ENCODE results near the gene BSPRY. TPM values are rescaled to one million over a fixed set of nuclear protein-coding genes. Genes with fewer than 3 reads are reported as not detected.

The BSPRY gene
- total RNA-seq, 1 donor from 2014 or later: not detected

DNA sequence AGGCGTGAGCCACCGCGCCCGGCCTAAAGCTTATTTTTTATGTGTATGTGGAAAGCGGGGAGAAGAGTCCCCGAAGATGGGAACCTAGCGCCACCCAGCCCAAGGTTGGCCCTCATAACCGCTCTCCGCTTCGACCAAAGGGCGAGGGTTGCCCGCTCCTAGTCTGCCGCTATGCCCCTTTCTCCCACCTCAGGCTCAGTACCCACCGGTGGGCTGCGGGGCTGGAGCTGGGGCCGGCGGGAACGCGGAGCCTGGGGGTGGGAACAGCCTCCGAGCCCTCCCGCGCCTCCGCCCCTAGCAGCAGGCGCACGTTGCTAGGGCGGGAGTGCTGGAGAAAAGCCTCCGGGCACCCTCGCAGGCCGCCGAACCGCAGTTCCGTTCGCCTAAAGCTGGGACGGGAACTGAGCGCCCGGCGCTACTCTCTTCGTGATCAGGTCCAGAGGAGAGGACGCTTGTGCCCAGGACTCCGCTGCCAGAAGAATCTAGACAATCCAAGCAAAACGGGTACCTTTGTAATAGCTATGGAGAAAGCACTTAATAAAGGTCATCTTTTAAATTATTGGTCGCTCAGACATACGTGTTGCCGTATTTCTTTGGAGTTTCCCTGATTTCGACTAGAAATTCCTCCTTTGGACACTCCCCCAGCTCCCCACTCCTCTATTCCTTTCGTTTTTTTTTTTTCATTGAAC lies 9.2 kb upstream of the BSPRY start, which contains the start of gene WDR31:
WDR31 (minus strand) TSS at position 265 of the 689 bp plus-strand sequence. CDS start 8,253 bp downstream, outside the sequence.
- Mint-ChIP-seq H3K36me3 (ENCODE audit: low read depth) (no peaks in the 10 kb centered on the region), H3K4me1 (ENCODE audit: low read depth) (peaks cover 27% of the 10 kb centered on the region), H3K9me3 (ENCODE audit: low read depth) (no peaks in the 10 kb centered on the region), H3K27me3 (ENCODE audit: low read depth) (no peaks in the 10 kb centered on the region), H3K27ac (ENCODE audit: unreplicated experiment) (peak within 1 kb of the TSS; percentile 88), H3K4me3 (ENCODE audit: unreplicated experiment) (peak within 1 kb of the TSS; percentile 81)
- TF ChIP-seq, protein P1, sequence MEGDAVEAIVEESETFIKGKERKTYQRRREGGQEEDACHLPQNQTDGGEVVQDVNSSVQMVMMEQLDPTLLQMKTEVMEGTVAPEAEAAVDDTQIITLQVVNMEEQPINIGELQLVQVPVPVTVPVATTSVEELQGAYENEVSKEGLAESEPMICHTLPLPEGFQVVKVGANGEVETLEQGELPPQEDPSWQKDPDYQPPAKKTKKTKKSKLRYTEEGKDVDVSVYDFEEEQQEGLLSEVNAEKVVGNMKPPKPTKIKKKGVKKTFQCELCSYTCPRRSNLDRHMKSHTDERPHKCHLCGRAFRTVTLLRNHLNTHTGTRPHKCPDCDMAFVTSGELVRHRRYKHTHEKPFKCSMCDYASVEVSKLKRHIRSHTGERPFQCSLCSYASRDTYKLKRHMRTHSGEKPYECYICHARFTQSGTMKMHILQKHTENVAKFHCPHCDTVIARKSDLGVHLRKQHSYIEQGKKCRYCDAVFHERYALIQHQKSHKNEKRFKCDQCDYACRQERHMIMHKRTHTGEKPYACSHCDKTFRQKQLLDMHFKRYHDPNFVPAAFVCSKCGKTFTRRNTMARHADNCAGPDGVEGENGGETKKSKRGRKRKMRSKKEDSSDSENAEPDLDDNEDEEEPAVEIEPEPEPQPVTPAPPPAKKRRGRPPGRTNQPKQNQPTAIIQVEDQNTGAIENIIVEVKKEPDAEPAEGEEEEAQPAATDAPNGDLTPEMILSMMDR (IDR thresholded peaks at IDR 0.05): peak; percentile 43
- peak; percentile 96 for DNase-seq (ENCODE audit: low spot score)

GRCh38 chr9:113341712-113342410 lies 7.5 kb upstream of the BSPRY start:
- no peak for DNase-seq (ENCODE audit: low spot score)

GRCh38 chr9:113343732-113344231 lies 5.6 kb upstream of the BSPRY start:
- H3K4me3 Mint-ChIP-seq (ENCODE audit: unreplicated experiment): no peak overlapping the region
- DNase-seq (ENCODE audit: low spot score): no peak

More at GRCh38 chr9:113341712-113342410, 7.5 kb upstream of the BSPRY start:
- no peaks in the 10 kb centered on the region for H3K9me3 Mint-ChIP-seq (ENCODE audit: low read depth)
- H3K27ac Mint-ChIP-seq (ENCODE audit: unreplicated experiment): no peak overlapping the region
- H3K27me3 Mint-ChIP-seq (ENCODE audit: low read depth): no peaks in the 10 kb centered on the region
- H3K4me1 Mint-ChIP-seq (ENCODE audit: low read depth): peaks cover 27% of the 10 kb centered on the region
- TF ChIP-seq, protein P1 (IDR thresholded peaks at IDR 0.05): no peak
- H3K36me3 Mint-ChIP-seq (ENCODE audit: low read depth): no peaks in the 10 kb centered on the region
- H3K4me3 Mint-ChIP-seq (ENCODE audit: unreplicated experiment): no peak overlapping the region

DNA sequence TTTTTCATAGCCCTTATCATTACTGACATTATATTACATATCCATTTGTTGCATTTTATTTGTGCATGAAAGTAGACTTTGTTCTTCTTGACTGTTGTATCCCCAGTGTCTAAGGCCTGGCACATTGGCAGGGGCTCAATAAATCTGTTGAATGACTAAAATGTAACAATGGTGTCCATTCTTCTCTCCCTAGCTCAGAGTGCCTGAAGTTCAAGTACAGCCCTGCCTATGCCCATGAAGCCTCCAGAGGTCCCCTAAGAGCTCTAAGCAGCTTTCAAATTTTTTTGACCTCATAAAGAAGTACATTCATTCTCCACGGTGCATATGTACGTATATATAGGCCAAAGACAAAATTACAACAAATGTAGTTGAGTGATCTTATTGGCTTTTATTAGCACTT lies 4.2 kb upstream of the BSPRY start:
- H3K4me3 Mint-ChIP-seq (ENCODE audit: unreplicated experiment): no peak overlapping the region
- TF ChIP-seq, protein P1 (IDR thresholded peaks at IDR 0.05): no peak
- H3K9me3 Mint-ChIP-seq (ENCODE audit: low read depth): no peaks in the 10 kb centered on the region
- no peak for DNase-seq (ENCODE audit: low spot score)
- H3K4me1 Mint-ChIP-seq (ENCODE audit: low read depth): peaks cover 23% of the 10 kb centered on the region
- peaks cover 11% of the 10 kb centered on the region for H3K27me3 Mint-ChIP-seq (ENCODE audit: low read depth)
- no peaks in the 10 kb centered on the region for H3K36me3 Mint-ChIP-seq (ENCODE audit: low read depth)
- H3K27ac Mint-ChIP-seq (ENCODE audit: unreplicated experiment): peak overlapping the region; percentile 32

More at GRCh38 chr9:113343732-113344231, 5.6 kb upstream of the BSPRY start:
- Mint-ChIP-seq H3K4me1 (ENCODE audit: low read depth) (peaks cover 27% of the 10 kb centered on the region), H3K36me3 (ENCODE audit: low read depth) (no peaks in the 10 kb centered on the region), H3K27me3 (ENCODE audit: low read depth) (peaks cover 2% of the 10 kb centered on the region), H3K27ac (ENCODE audit: unreplicated experiment) (peak overlapping the region; percentile 92), H3K9me3 (ENCODE audit: low read depth) (no peaks in the 10 kb centered on the region)
- TF ChIP-seq, protein P1 (IDR thresholded peaks at IDR 0.05): no peak

- Mint-ChIP-seq H3K4me3 (ENCODE audit: unreplicated experiment) (no peak overlapping the region), H3K4me1 (ENCODE audit: low read depth) (peaks cover 20% of the 10 kb centered on the region), H3K9me3 (ENCODE audit: low read depth) (no peaks in the 10 kb centered on the region), H3K36me3 (ENCODE audit: low read depth) (no peaks in the 10 kb centered on the region), H3K27ac (ENCODE audit: unreplicated experiment) (no peak overlapping the region), H3K27me3 (ENCODE audit: low read depth) (peaks cover 15% of the 10 kb centered on the region)
- TF ChIP-seq, protein P1 (IDR thresholded peaks at IDR 0.05): no peak
- no peak for DNase-seq (ENCODE audit: low spot score)
Observed at GRCh38 chr9:113345671-113346070, 3.7 kb upstream of the BSPRY start.
